ENCODE measurements around the gene FHDC1. TPM values are rescaled to one million over a fixed set of nuclear protein-coding genes. Genes with fewer than 3 reads are reported as not detected.

FHDC1 gene
- total RNA-seq, 1 experiment from 2014 or later = 19.9 TPM

GRCh38 chr4:153023692-153024394, 87.7 kb downstream of the FHDC1 start:
- Histone ChIP-seq H2AFZ (ENCODE audit: low read length) (no peak overlapping the region), H3K4ac (ENCODE audit: low read depth, low read length) (no peak overlapping the region)

More at GRCh38 chr4:153023692-153024394, 87.7 kb downstream of the FHDC1 start:
- no peak for TF ChIP-seq CTCF (conservative IDR thresholded peaks at IDR 0.05)
- no peaks in the 10 kb centered on the region; the same call in 1 of the 2 replicates for H3K4me1 ChIP-seq (ENCODE audit: insufficient read depth, low read length)
- no peak overlapping the region for H4K8ac ChIP-seq (replicated peaks; ENCODE audit: insufficient read length, low read depth, low read length)
- no peak overlapping the region for H2BK5ac ChIP-seq (ENCODE audit: insufficient read length, low read length)
- H2BK12ac ChIP-seq (ENCODE audit: insufficient read length, low read depth, low read length) = no peak overlapping the region
- peaks cover 6% of the 10 kb centered on the region for H3K27me3 Mint-ChIP-seq (ENCODE audit: low read depth)
- H4K5ac ChIP-seq (ENCODE audit: insufficient read length, low read depth, low read length) = no peak overlapping the region
- no peaks in the 10 kb centered on the region for H3K23me2 ChIP-seq (ENCODE audit: insufficient read length, low read depth, low read length, poor library complexity, severe bottlenecking)
- H3K9me3 ChIP-seq (ENCODE audit: control insufficient read depth, low read depth, low read length) = peaks cover 3% of the 10 kb centered on the region
- no peak overlapping the region for H3K27ac ChIP-seq (ENCODE audit: insufficient read length, low read depth, low read length)
- WGBS (ENCODE audit: extremely low coverage, insufficient read length, low lambda C conversion rate) = no CpG with 5 or more reads among the region's 17 CpGs
- H3K9ac ChIP-seq (ENCODE audit: extremely low read depth, insufficient read length, low read length) = no peak overlapping the region
- no peak overlapping the region for H2AK5ac ChIP-seq (ENCODE audit: insufficient read length, low read length)
- H3K4me3 Mint-ChIP-seq = no peak overlapping the region
- H2BK120ac ChIP-seq (ENCODE audit: low read depth, low read length, poor library complexity, severe bottlenecking) = no peak overlapping the region
- no peak overlapping the region for H3K14ac ChIP-seq (ENCODE audit: insufficient read depth, low read length)
- no peak for DNase-seq
- no peak overlapping the region for H3K56ac ChIP-seq (ENCODE audit: insufficient read length, low read depth, low read length)
- no peak overlapping the region for H3T11ph ChIP-seq (ENCODE audit: low read length)
- H3K4me2 ChIP-seq (ENCODE audit: insufficient read depth, insufficient read length, low read length) = no peak overlapping the region
- H3K9me3 Mint-ChIP-seq = peaks cover 0 to 6% of the 10 kb centered on the region in 2 experiments; a peak in 4 of 5 replicates
- no peak overlapping the region for H2BK15ac ChIP-seq (ENCODE audit: low read depth, low read length)
- peaks cover 30 to 35% of the 10 kb centered on the region in 2 experiments for H3K4me1 Mint-ChIP-seq
- H2BK20ac ChIP-seq (ENCODE audit: low read depth, low read length, poor library complexity, severe bottlenecking) = no peak overlapping the region
- H3K79me2 ChIP-seq (ENCODE audit: insufficient read depth, low read length) = no peaks in the 10 kb centered on the region
- no peak overlapping the region for H3K18ac ChIP-seq (ENCODE audit: insufficient read length, low read depth, low read length)
- H4K91ac ChIP-seq (ENCODE audit: insufficient read length, low read depth, low read length) = no peak overlapping the region
- H3K79me1 ChIP-seq (ENCODE audit: insufficient read depth, low read depth, low read length, poor library complexity, severe bottlenecking) = no peaks in the 10 kb centered on the region
- H3K23ac ChIP-seq (ENCODE audit: insufficient read length, low read depth, low read length) = no peak overlapping the region
- H4K20me1 ChIP-seq (ENCODE audit: control insufficient read depth, insufficient read depth, insufficient read length) = peaks cover 2% of the 10 kb centered on the region
- H3K36me3 Mint-ChIP-seq (ENCODE audit: insufficient read depth in 1 of 3, low read depth in 3 of 3) = peaks cover 3 to 4% (median 3%) of the 10 kb centered on the region in 3 experiments
- peak overlapping the region in 1 of 3 experiments; percentile 2; a peak in 1 of 7 replicates for H3K27ac Mint-ChIP-seq
- no peaks in the 10 kb centered on the region for H3K27me3 ChIP-seq (ENCODE audit: insufficient read depth, low read length)

Measured in H9 (cell line).